8988T (cell line): Measurements from ENCODE around the gene SETD4.

Source experiments
- DNase-seq: peaks from one replicate; pipeline ENCODE4 v3.0.0; 2011

Gene SETD4

DNA sequence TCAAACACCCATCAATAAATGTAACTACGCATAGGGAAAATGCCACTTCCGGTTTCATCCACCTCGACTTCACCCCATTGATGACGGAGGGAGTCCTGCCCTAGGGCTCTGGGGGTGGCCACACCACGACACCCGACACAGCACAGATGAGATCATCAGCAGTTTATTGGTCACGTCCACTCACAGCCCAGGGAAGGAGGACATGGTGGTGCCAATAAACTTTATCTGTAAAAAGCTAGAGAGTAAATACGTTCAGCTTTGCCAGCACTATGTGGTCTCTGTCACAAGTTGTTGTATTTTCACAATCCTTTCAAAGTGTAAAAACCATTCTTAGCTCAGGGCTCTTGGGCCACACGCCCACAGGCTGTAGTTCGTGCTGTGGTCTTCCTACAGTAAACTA, 16.3 kb downstream of the SETD4 start:
- no peak for DNase-seq

DNA sequence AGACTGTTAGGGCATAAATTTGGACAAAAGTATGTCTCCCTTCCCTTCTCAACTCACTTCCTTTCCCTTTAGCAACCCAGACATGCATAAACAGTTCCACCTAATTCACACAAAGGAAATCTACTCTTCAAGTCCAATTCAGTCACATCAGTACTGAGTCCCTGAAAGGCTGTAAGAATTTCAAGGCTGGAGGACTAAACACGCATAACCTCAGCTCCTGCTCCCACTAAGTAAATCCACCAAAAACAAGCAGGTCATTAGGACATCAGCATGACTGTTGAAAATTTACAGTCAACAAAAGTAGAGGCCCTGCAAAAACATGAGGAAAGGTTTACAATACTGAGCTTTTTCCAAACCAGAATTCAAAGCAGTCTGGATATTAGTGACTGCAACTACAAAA, 18.4 kb downstream of the SETD4 start:
- no peak for DNase-seq

- no peak for DNase-seq
Observed at GRCh38 chr21:36040389-36040788, 19.9 kb downstream of the SETD4 start.

DNA sequence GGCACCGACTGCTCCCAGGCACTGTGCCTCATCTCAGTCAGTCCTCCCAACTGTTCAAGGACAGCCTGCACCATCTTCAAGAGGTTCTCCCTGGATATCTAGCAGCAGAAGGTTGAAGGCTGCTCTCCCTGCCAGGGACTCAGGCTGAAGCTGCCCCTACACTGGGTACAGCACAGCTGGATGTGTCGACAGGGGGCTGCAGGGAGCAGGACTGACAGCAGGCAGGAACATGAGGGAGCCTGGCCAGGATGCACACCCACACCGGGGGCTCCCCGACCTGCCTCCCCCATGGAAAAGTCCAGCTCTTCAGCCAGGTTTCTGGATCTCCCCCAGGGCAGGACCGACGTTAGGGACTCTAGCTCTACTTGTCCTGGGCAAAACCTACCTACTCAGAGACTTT, 20.5 kb downstream of the SETD4 start:
- no peak for DNase-seq

DNA sequence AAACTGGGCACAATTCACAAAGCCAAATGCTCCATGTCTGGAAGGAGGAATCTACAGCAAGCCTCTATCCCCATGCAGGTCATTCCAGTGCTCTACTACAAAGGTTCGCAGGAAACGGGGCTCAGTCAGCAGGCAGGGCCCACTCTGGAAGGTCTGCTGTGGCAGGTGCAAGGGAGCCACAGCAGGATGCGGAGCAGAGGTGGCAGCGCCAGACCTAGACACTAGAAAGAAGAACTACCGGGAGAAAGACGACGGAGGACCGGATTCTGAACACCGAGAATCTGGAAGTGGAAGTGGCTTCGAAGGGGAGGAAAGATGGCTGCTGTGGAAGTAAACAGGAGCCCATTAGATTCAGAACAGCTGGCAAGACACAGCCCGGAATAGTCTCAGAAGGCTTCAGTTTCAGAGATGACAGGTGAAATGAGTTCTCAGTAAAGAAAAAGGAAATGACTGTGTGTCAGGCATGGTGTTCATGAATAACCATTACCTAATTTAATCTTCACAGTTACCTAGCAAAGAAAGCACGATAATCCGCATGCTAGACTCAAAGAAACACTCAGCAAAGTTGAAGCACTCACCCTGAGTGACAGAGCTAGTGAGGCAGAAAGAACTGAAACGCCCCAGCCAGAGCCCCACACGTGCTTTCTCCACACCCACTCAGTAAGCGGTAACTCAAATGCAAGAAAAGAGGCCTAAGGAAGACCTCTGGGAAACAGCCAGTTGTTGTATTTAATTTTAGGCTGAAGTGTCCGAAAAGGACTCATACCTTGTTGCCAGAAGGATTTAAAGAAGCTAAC, 21.4 kb downstream of the SETD4 start:
- DNase-seq = no peak

- DNase-seq = no peak
Observed at GRCh38 chr21:36035381-36035791, 24.9 kb downstream of the SETD4 start.

- no peak for DNase-seq
Observed at GRCh38 chr21:36034211-36034913, 26.0 kb downstream of the SETD4 start.

GRCh38 chr21:36032647-36033406, 27.5 kb downstream of the SETD4 start:
- no peak for DNase-seq

GRCh38 chr21:36030581-36031189, 29.6 kb downstream of the SETD4 start:
- DNase-seq = no peak

GRCh38 chr21:36029309-36029708, 31.0 kb downstream of the SETD4 start:
- DNase-seq = no peak

DNA sequence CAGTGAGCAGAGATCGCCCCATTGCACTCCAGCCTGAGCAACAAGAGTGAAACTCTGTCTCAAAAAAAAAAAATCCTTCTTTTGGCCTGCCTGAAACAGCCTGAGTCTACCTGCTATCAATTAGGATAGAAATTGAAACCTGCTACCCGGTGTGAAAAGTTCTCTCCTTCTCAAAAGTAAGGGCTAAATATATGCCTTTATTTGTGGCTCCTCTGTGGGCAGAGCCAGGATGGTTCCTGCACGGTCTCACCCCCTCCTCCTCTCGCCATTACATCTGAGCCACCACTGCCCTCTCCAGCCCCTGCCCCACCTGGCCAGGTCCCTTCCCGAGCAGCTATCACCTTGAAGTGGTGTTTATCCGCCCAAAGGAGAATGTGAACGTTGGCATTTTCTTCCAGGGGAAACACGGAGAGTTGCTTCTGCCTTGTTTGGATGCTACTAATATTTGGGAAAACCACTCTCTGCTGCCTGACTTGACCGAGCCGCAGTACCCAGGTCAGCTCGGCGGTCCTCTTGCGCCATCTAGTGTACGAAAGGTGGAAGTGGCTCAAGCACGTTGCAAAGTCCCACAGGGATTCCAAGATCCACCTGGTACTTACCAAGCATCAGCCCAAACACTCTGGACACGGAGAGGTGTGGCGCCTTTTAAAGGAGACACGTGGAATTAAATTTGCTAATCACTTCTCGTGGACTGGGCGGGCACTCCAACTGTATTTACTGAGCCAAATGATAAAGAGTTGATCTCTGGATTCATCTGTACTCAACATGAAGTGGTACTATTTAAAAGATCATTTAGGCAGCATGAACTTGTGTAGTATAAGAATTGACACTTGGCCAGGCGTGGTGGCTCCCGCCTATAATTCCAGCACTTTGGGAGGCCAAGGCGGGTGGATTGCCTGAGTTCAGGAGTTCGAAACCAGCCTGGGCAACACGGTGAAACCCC, 31.9 kb downstream of the SETD4 start:
- DNase-seq = peak; percentile 56

- DNase-seq = no peak
Observed at GRCh38 chr21:36027347-36027746, 33.0 kb downstream of the SETD4 start.

DNA sequence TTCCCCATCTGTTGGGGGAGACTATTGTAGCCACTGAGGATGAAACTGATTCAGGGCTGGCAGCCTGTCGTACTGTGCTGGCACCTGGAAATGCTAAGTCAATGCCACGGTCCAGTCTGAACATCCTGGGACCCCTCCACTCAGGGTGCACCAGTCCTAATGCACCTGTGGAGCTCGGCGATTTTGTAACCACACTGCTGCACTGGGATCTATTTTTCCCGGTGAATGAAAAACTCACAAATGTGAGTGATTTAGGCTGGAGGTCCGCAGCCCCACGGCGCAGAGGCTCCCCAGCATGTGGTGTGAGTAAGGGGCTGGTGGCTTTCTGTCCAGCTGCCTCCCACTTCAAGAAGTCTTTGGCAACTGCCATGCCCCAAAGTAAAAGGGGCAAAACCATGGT, 35.5 kb downstream of the SETD4 start:
- DNase-seq = no peak

- DNase-seq = no peak
Observed at GRCh38 chr21:36023092-36023480, 37.2 kb downstream of the SETD4 start.

DNA sequence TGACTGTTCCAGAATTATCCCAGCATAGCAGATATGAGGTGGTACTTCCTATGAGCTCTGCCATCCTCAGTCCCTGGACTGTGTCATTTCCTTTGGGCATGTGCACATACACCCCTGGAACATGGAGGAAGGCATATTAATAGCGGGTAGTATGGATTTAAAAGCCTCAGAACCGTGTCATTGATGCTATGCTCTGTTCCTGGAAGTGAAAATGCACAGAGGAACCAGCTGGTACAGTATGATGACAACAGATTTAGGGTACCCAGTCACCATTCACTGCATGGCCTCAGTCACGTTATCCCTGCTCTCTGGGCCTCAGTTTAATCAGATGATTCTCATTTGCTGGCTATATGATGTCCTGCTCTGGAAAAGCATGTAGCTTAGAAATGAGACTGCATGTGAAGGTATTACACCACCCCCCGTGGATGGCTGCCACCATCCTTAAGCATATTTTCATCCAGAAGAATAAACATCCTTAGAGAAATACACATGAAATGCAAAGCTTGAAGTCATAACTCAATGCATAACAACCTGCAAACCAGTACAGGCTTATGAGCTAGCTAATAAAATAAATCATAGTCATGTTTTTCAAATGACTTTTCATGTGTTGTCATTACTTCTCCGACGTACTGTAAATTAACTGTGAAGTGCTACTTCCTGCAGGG, 37.8 kb downstream of the SETD4 start:
- DNase-seq = no peak

DNA sequence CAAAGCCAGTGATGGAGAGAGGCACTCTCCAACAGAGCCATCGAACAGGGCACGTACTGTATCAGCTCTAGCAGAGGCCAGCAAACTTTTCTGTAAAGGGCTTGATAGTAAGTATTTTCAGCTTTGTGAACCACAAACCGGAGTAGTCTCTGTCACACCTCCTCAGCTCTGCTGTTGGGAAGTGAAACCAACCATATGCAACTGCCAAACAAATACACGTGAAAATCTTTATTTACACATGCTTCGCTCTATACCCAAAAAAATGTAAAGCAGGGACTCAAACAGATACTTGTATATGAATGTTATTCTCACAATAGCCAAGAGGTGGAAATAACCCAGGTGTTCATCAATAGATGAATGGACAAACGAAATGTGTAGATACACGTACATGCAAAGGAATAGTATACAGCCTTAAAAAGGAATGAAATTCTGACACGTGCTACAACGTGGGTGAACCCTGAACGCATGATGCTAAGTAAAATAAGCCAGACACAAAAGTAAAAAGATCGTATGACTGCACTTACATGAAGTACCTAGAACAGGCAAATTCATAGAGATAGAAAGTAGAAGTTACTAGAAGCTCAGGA, 39.0 kb downstream of the SETD4 start:
- no peak for DNase-seq

GRCh38 chr21:36015045-36015444, 45.3 kb downstream of the SETD4 start:
- DNase-seq = no peak

GRCh38 chr21:36010801-36011200, 49.5 kb downstream of the SETD4 start:
- DNase-seq = no peak

DNA sequence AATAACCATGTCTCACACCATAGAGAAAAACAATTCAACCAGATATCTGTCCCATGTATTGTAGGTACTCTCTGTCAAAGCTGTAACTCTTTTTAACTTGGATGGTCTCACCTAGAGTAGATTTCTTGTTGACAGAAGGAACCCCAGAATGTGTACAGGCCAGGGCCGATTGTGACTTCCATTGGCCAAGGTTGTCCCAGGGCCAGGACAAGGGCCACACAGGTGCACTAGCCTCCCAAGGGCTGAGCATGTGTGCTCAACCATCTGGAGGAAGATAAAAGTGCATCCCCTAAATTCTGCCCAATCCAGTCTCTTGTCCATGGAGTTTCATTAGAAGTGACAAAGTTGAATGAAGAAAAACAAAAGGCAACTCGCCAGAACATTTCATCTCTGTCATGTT, 51.8 kb downstream of the SETD4 start:
- no peak for DNase-seq

GRCh38 chr21:36005879-36006400, 54.4 kb downstream of the SETD4 start:
- no peak for DNase-seq

DNA sequence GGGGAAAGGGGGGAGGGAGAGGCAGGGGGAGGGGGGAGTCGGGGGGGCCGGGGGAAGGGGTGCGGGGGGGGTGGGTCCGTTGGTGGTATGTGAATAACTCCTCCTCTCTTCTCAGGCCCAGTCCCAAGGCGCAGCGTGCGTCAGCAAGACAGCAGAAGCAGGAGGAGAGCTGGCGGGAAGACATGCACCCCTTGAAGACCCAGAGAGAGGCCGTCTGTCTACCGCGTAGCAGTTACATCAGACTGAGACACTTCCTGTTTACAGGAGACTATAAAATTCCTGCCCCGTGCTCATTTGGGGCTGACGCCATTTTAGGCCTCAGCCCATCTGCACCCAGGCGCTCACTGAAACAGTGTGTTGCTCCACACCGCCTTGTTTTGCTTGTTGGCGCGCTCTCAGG, 55.3 kb downstream of the SETD4 start:
- DNase-seq = no peak
